ENCODE data around the gene HTT-AS.

The HTT-AS gene

GRCh38 chr4:3025881-3026280 is 48.5 kb downstream of the HTT-AS start:
- no peak for DNase-seq (ENCODE audit: low read depth)
- H3K4me3 ChIP-seq (ENCODE audit: low read depth, low read length) = no peak overlapping the region
- TF ChIP-seq MYC (IDR thresholded peaks at IDR 0.05; ENCODE audit: low read depth, low read length) (no peak), MAX (IDR thresholded peaks at IDR 0.05; ENCODE audit: low read depth, low read length) (no peak), POLR2A (IDR thresholded peaks at IDR 0.05; ENCODE audit: extremely low read depth, insufficient read length) (no peak), CTCF (IDR thresholded peaks at IDR 0.05; ENCODE audit: low read depth, low read length) (no peak)

- no peak overlapping the region for H3K4me3 ChIP-seq (ENCODE audit: low read depth, low read length)
- no peak for TF ChIP-seq POLR2A (IDR thresholded peaks at IDR 0.05; ENCODE audit: extremely low read depth, insufficient read length)
- no peak for TF ChIP-seq MAX (IDR thresholded peaks at IDR 0.05; ENCODE audit: low read depth, low read length)
- TF ChIP-seq CTCF (IDR thresholded peaks at IDR 0.05; ENCODE audit: low read depth, low read length) = no peak
- TF ChIP-seq MYC (IDR thresholded peaks at IDR 0.05; ENCODE audit: low read depth, low read length) = no peak
- DNase-seq (ENCODE audit: low read depth) = no peak
These were observed 51.7 kb downstream of the HTT-AS start for GRCh38 chr4:3022651-3023050.

GRCh38 chr4:3022112-3022511 is 52.2 kb downstream of the HTT-AS start:
- DNase-seq (ENCODE audit: low read depth) = no peak
- no peak overlapping the region for H3K4me3 ChIP-seq (ENCODE audit: low read depth, low read length)
- no peak for TF ChIP-seq CTCF (IDR thresholded peaks at IDR 0.05; ENCODE audit: low read depth, low read length)
- no peak for TF ChIP-seq MAX (IDR thresholded peaks at IDR 0.05; ENCODE audit: low read depth, low read length)
- no peak for TF ChIP-seq MYC (IDR thresholded peaks at IDR 0.05; ENCODE audit: low read depth, low read length)
- TF ChIP-seq POLR2A (IDR thresholded peaks at IDR 0.05; ENCODE audit: extremely low read depth, insufficient read length) = no peak

- no peak for DNase-seq (ENCODE audit: low read depth)
- TF ChIP-seq MAX (IDR thresholded peaks at IDR 0.05; ENCODE audit: low read depth, low read length) (no peak), MYC (IDR thresholded peaks at IDR 0.05; ENCODE audit: low read depth, low read length) (no peak), CTCF (IDR thresholded peaks at IDR 0.05; ENCODE audit: low read depth, low read length) (no peak)
- H3K4me3 ChIP-seq (ENCODE audit: low read depth, low read length) = no peak overlapping the region
These were observed 52.7 kb downstream of the HTT-AS start for GRCh38 chr4:3021627-3022026.

GRCh38 chr4:3021127-3021526 is 53.2 kb downstream of the HTT-AS start:
- H3K4me3 ChIP-seq (ENCODE audit: low read depth, low read length) = no peak overlapping the region
- no peak for DNase-seq (ENCODE audit: low read depth)
- TF ChIP-seq MAX (IDR thresholded peaks at IDR 0.05; ENCODE audit: low read depth, low read length) (no peak), POLR2A (IDR thresholded peaks at IDR 0.05; ENCODE audit: extremely low read depth, insufficient read length) (no peak), MYC (IDR thresholded peaks at IDR 0.05; ENCODE audit: low read depth, low read length) (no peak), CTCF (IDR thresholded peaks at IDR 0.05; ENCODE audit: low read depth, low read length) (no peak)

Data from NB4 (cell line).